SK-N-MC (cell line): ENCODE measurements around the gene AQP5.

Source experiments
- EZH2 ChIP-seq: fragments of 200-600 bp; sonication (generic); IDR thresholded peaks from one replicate; pipeline ENCODE4 v1.6.1; 2017; ENCODE audit warnings: antibody characterized with exemption
- FOXP2 ChIP-seq: optimal IDR thresholded peaks from 2 replicates; pipeline ENCODE3; 2011; ENCODE audit warnings: mild to moderate bottlenecking, moderate library complexity; ENCODE audit not compliant: insufficient read depth; ENCODE audit errors: extremely low read length, control extremely low read depth
- POLR2AphosphoS5 ChIP-seq: IDR thresholded peaks from 2 replicates; pipeline ENCODE4 v1.6.1; 2012; ENCODE audit warnings: mild to moderate bottlenecking, low read depth, low read length, borderline replicate concordance

GRCh38 chr12:49964849-49965624 is 3.4 kb downstream of the AQP5 start:
- no peak for TF ChIP-seq EZH2
- TF ChIP-seq POLR2AphosphoS5, result no peak
- no peak for TF ChIP-seq FOXP2
